ENCODE measurements around the gene PSMG3.

Gene PSMG3

DNA sequence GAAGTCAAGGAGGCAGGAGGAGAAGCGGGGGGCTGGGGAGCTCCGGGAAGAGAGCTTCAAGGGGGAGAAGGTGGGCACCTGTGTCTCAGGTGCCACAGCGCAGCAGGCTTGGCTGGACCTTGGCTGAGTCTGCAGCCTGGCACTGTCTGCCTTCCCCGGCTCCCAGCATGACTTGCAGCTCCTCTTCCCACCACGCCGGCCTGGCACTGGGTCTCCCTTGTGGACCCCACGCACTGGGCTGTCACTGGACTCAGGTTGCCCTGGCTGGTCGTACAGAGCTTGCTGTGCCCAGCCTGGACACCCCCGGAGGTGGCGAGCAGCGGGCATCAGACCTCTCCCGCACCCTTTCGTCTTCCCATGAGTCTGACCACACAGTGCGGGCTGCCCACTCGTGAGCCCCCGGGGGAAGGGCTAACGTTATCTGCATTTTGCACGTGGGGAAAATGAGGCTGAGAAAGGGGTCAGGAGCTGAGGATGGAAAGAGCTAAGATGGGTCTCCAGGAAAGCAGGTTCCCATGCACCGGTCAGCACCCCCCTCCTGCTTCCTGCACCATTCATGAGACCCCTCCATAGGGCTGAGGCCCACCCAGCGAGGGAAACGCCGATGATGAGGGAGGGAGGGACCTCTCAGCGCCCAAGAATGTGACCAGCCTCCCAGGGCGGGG lies 40.3 kb upstream of the PSMG3 start:
- ChIA-PET POLR2A (no interaction called here), CTCF (interaction anchor here (0.6 to 2.4 kb wide), 3 partner anchors 14 to 738 kb away, joined by 3 to 6 read pairs (median 3); no protein-coding TSS in a partner anchor)
- no peak overlapping the region for H3K4me3 ChIP-seq (ENCODE audit: low read depth, low read length)
- TF ChIP-seq, protein P1, sequence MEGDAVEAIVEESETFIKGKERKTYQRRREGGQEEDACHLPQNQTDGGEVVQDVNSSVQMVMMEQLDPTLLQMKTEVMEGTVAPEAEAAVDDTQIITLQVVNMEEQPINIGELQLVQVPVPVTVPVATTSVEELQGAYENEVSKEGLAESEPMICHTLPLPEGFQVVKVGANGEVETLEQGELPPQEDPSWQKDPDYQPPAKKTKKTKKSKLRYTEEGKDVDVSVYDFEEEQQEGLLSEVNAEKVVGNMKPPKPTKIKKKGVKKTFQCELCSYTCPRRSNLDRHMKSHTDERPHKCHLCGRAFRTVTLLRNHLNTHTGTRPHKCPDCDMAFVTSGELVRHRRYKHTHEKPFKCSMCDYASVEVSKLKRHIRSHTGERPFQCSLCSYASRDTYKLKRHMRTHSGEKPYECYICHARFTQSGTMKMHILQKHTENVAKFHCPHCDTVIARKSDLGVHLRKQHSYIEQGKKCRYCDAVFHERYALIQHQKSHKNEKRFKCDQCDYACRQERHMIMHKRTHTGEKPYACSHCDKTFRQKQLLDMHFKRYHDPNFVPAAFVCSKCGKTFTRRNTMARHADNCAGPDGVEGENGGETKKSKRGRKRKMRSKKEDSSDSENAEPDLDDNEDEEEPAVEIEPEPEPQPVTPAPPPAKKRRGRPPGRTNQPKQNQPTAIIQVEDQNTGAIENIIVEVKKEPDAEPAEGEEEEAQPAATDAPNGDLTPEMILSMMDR (IDR thresholded peaks at IDR 0.05; ENCODE audit: insufficient read depth, low read length, missing control alignments): no peak
- DNase-seq (ENCODE audit: low read depth, low spot score): no peak

DNA sequence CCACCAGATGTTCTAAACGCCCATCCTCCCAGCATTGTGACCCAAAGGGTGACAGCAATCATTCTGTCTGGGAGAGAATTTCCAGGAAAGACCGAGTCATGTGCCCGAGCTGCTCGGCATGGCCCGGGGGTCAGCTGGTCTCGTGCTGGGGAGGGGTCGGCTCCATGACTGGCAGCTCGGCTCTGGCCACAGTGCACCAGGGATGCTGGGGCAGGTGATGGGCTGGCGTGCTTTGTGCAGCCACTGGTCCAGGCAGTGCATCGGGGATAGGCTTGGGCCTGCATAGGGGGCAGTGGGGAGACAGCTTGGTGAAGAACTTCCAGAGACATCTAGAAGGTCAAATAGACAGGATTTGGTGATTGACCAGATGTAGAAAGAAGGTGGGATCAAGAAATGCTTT lies 39.2 kb upstream of the PSMG3 start:
- no peak overlapping the region for H3K4me3 ChIP-seq (ENCODE audit: low read depth, low read length)
- DNase-seq (ENCODE audit: low read depth, low spot score): no peak
- TF ChIP-seq, protein P1 (IDR thresholded peaks at IDR 0.05; ENCODE audit: insufficient read depth, low read length, missing control alignments): no peak
- POLR2A ChIA-PET: no interaction called here
- CTCF ChIA-PET: no interaction called here

- DNase-seq (ENCODE audit: low read depth, low spot score): no peak
- CTCF ChIA-PET: no interaction called here
- H3K4me3 ChIP-seq (ENCODE audit: low read depth, low read length): no peak overlapping the region
- TF ChIP-seq, protein P1 (IDR thresholded peaks at IDR 0.05; ENCODE audit: insufficient read depth, low read length, missing control alignments): no peak
- POLR2A ChIA-PET: no interaction called here
Measured at GRCh38 chr7:1608318-1608717, 38.5 kb upstream of the PSMG3 start.

- no peak for DNase-seq (ENCODE audit: low read depth, low spot score)
- ChIA-PET POLR2A (no interaction called here), CTCF (no interaction called here)
- no peak overlapping the region for H3K4me3 ChIP-seq (ENCODE audit: low read depth, low read length)
- TF ChIP-seq, protein P1 (IDR thresholded peaks at IDR 0.05; ENCODE audit: insufficient read depth, low read length, missing control alignments): no peak
Measured at GRCh38 chr7:1607696-1608095, 37.9 kb upstream of the PSMG3 start.

GRCh38 chr7:1607001-1607400 lies 37.2 kb upstream of the PSMG3 start:
- CTCF ChIA-PET: no interaction called here
- POLR2A ChIA-PET: no interaction called here
- TF ChIP-seq, protein P1 (IDR thresholded peaks at IDR 0.05; ENCODE audit: insufficient read depth, low read length, missing control alignments): no peak

GRCh38 chr7:1604383-1604782 lies 34.6 kb upstream of the PSMG3 start:
- H3K4me3 ChIP-seq (ENCODE audit: low read depth, low read length): no peak overlapping the region
- TF ChIP-seq, protein P1 (IDR thresholded peaks at IDR 0.05; ENCODE audit: insufficient read depth, low read length, missing control alignments): no peak
- POLR2A ChIA-PET: no interaction called here
- CTCF ChIA-PET: no interaction called here
- DNase-seq (ENCODE audit: low read depth, low spot score): no peak

More at GRCh38 chr7:1607001-1607400, 37.2 kb upstream of the PSMG3 start:
- H3K4me3 ChIP-seq (ENCODE audit: low read depth, low read length): no peak overlapping the region
- DNase-seq (ENCODE audit: low read depth, low spot score): no peak
